HFFc6 (cell line): ENCODE results near the gene PNPLA6. TPM values are rescaled to one million over a fixed set of nuclear protein-coding genes. Genes with fewer than 3 reads are reported as not detected.

Experiments used
- DNase-seq: peaks from one replicate; pipeline ENCODE4 v3.0.0-alpha.2; 2018
- H3K27ac Mint-ChIP-seq: 2 replicates; pipeline ENCODE4 v1.8.0; 2020; ENCODE audit warnings: mild to moderate bottlenecking, mixed read lengths
- H3K27me3 Mint-ChIP-seq: 2 replicates; pipeline ENCODE4 v1.8.0; 2021; ENCODE audit warnings: mild to moderate bottlenecking, moderate library complexity, mixed read lengths; ENCODE audit not compliant: insufficient read depth
- H3K36me3 Mint-ChIP-seq: 2 replicates; pipeline ENCODE4 v1.8.0; 2021; ENCODE audit warnings: low read depth, mixed read lengths
- H3K4me1 Mint-ChIP-seq: 2 replicates; pipeline ENCODE4 v1.8.0; 2020; ENCODE audit warnings: low read depth, mixed read lengths
- H3K4me3 Mint-ChIP-seq: 2 replicates; pipeline ENCODE4 v1.8.0; 2020; ENCODE audit warnings: mild to moderate bottlenecking, moderate library complexity, mixed read lengths
- H3K9me3 Mint-ChIP-seq: 2 replicates; pipeline ENCODE4 v1.8.0; 2020; ENCODE audit warnings: mild to moderate bottlenecking, mixed read lengths
- CTCF ChIP-seq: fragments of 200-600 bp; sonication (generic); IDR thresholded peaks from 2 replicates; pipeline ENCODE4 v1.5.0; 2021; ENCODE audit warnings: antibody characterized with exemption, mild to moderate bottlenecking
- total RNA-seq, 6 experiments: library from RNA; stranded (reverse); fragmentation: NEBNext Ultra II Directional; extraction: Animal tissue kit (Norgen Biotek cat#: 25700); gene quantifications; 2 replicates in 1 of 6; 3 replicates in 5 of 6; pipeline ENCODE4 v1.2.3, GENCODE V29; 2021

PNPLA6 gene
- total RNA-seq, 6 experiments from 2014 or later = 123 to 157 (median 138) TPM

- Mint-ChIP-seq H3K4me1 (no peaks in the 10 kb centered on the region), H3K27ac (no peak overlapping the region), H3K4me3 (no peak overlapping the region), H3K9me3 (no peaks in the 10 kb centered on the region), H3K36me3 (peaks cover 22% of the 10 kb centered on the region), H3K27me3 (peaks cover 2% of the 10 kb centered on the region)
- no peak for TF ChIP-seq CTCF
- no peak for DNase-seq
These were observed 9.1 kb downstream of the PNPLA6 start for GRCh38 chr19:7544626-7545025.

- Mint-ChIP-seq H3K4me1 (no peaks in the 10 kb centered on the region), H3K36me3 (peaks cover 21% of the 10 kb centered on the region), H3K4me3 (no peak overlapping the region), H3K9me3 (no peaks in the 10 kb centered on the region), H3K27ac (no peak overlapping the region), H3K27me3 (peaks cover 2% of the 10 kb centered on the region)
- no peak for DNase-seq
- TF ChIP-seq CTCF = no peak
These were observed 9.8 kb downstream of the PNPLA6 start for GRCh38 chr19:7545300-7545699.

- H3K9me3 Mint-ChIP-seq = no peaks in the 10 kb centered on the region
- no peak overlapping the region for H3K4me3 Mint-ChIP-seq
- H3K27me3 Mint-ChIP-seq = peaks cover 2% of the 10 kb centered on the region
- H3K27ac Mint-ChIP-seq = no peak overlapping the region
- TF ChIP-seq CTCF = no peak
- no peak for DNase-seq
- H3K4me1 Mint-ChIP-seq = no peaks in the 10 kb centered on the region
- H3K36me3 Mint-ChIP-seq = peaks cover 22% of the 10 kb centered on the region
These were observed 10.4 kb downstream of the PNPLA6 start for GRCh38 chr19:7545904-7546303.

- Mint-ChIP-seq H3K27ac (no peak overlapping the region), H3K4me3 (no peak overlapping the region), H3K4me1 (no peaks in the 10 kb centered on the region), H3K27me3 (peaks cover 2% of the 10 kb centered on the region), H3K9me3 (no peaks in the 10 kb centered on the region), H3K36me3 (peaks cover 23% of the 10 kb centered on the region)
- no peak for DNase-seq
- no peak for TF ChIP-seq CTCF
These were observed 11.6 kb downstream of the PNPLA6 start for GRCh38 chr19:7547159-7547558.

GRCh38 chr19:7549429-7550148 lies 14.1 kb downstream of the PNPLA6 start:
- H3K9me3 Mint-ChIP-seq = no peaks in the 10 kb centered on the region
- no peak overlapping the region for H3K4me3 Mint-ChIP-seq
- H3K4me1 Mint-ChIP-seq = no peaks in the 10 kb centered on the region
- H3K36me3 Mint-ChIP-seq = peaks cover 25% of the 10 kb centered on the region
- H3K27ac Mint-ChIP-seq = no peak overlapping the region
- no peak for DNase-seq
- TF ChIP-seq CTCF = no peak
- peaks cover 2% of the 10 kb centered on the region; the same call in 1 of the 2 replicates for H3K27me3 Mint-ChIP-seq
